ENCODE data around the gene RAPH1. TPM values are rescaled to one million over a fixed set of nuclear protein-coding genes. Genes with fewer than 3 reads are reported as not detected.
"Not testable (repeated sequence)": the region's sequence is repeated elsewhere in the genome, so short reads cannot be mapped to it uniquely, and the experiment has no call there.

The RAPH1 gene
- total RNA-seq, 1 experiment from 2014 or later: 7.0 TPM

GRCh38 chr2:203510256-203510940, 24.7 kb downstream of the RAPH1 start:
- Histone ChIP-seq H4K20me1 (ENCODE audit: low read length) (no peaks in the 10 kb centered on the region), H3K27me3 (ENCODE audit: low read length) (no peaks in the 10 kb centered on the region), H3K9ac (ENCODE audit: low read length) (no peak overlapping the region), H3K4me1 (ENCODE audit: insufficient read depth, low read length) (no peaks in the 10 kb centered on the region), H2AFZ (ENCODE audit: low read length) (no peak overlapping the region), H3K4me3 (ENCODE audit: low read length) (no peak overlapping the region), H3K27ac (ENCODE audit: low read length) (no peak overlapping the region), H3K9me2 (replicated peaks; ENCODE audit: low read length) (no peaks in the 10 kb centered on the region), H3K9me3 (ENCODE audit: low read length) (no peaks in the 10 kb centered on the region), H3K36me3 (ENCODE audit: low read depth, low read length) (no peaks in the 10 kb centered on the region), H3K4me2 (ENCODE audit: low read length) (no peak overlapping the region), H3F3A (ENCODE audit: low read length, unreplicated experiment) (no peaks in the 10 kb centered on the region), H3K79me2 (ENCODE audit: low read length) (peaks cover 21% of the 10 kb centered on the region)
- TF ChIP-seq EZH2phosphoT487 (IDR thresholded peaks at IDR 0.05; ENCODE audit: borderline replicate concordance, low read length) (no peak), CTCF (conservative IDR thresholded peaks at IDR 0.05; ENCODE audit: low read depth, low read length) (no peak), EZH2 (IDR thresholded peaks at IDR 0.05; ENCODE audit: low read length, unreplicated experiment) (no peak)
- ChIA-PET POLR2A (ENCODE audit: unreplicated experiment) (no interaction called here), CTCF (no interaction called here)
- BruUV-seq (replicated peaks): no TSS peak
- ATAC-seq (no peak), DNase-seq (no peak)
- intact Hi-C loops (cut with micrococcal nuclease): no loop called here

DNA sequence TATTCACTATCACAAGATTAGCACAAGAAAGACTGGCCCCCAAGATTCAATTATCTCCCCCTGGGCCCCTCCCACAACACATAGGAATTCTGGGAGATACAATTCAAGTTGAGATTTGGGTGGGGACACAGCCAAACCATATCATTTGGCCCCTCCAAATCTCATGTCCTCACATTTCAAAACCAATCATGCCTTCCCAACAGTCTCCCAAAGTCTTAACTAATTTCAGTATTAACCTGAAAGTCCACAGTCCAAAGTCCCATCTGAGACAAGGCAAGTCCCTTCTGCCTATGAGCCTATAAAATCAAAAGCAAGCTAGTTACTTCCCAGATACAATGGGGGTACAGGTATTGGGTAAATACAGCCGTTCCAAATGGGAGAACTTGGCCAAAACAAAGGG, 31.6 kb downstream of the RAPH1 start:
- CTCF ChIA-PET; H4K20me1 ChIP-seq (ENCODE audit: low read length); H3K4me3 ChIP-seq (ENCODE audit: low read length); H3K36me3 ChIP-seq (ENCODE audit: low read depth, low read length); H3F3A ChIP-seq (ENCODE audit: low read length, unreplicated experiment); ATAC-seq; BruUV-seq (replicated peaks); H3K9me2 ChIP-seq (replicated peaks; ENCODE audit: low read length); H3K27me3 ChIP-seq (ENCODE audit: low read length); H3K27ac ChIP-seq (ENCODE audit: low read length); POLR2A ChIA-PET (ENCODE audit: unreplicated experiment); H2AFZ ChIP-seq (ENCODE audit: low read length); intact Hi-C loops (cut with micrococcal nuclease); DNase-seq; H3K9me3 ChIP-seq (ENCODE audit: low read length); H3K9ac ChIP-seq (ENCODE audit: low read length); H3K4me1 ChIP-seq (ENCODE audit: insufficient read depth, low read length); H3K4me2 ChIP-seq (ENCODE audit: low read length): not testable (repeated sequence)
- H3K79me2 ChIP-seq (ENCODE audit: low read length): peaks cover 23% of the 10 kb centered on the region; the same call in 1 of the 2 replicates

DNA sequence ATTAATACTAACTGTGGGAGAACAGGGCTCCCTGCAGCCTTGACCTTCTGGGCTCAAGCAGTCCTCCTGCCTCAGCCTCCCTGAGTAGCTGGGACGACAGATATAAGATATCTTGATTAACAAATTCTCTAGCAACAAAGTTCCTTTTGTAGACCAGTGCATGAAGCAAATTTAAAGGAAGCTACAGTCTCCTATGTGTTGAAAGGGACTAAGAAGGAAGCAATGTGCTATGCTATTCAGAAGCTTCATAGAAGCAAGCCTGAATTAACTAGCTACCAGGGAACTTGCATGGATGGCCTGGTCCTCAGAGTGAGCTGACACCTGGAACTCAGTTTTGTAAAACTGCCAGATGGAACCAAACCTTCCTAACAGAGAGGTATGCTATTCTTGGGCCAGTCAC, 33.2 kb downstream of the RAPH1 start:
- Histone ChIP-seq H3K9me2 (replicated peaks; ENCODE audit: low read length) (no peaks in the 10 kb centered on the region), H3K4me1 (ENCODE audit: insufficient read depth, low read length) (no peaks in the 10 kb centered on the region; the same call in 1 of the 2 replicates), H3K9me3 (ENCODE audit: low read length) (no peaks in the 10 kb centered on the region), H3K79me2 (ENCODE audit: low read length) (peaks cover 20% of the 10 kb centered on the region; the same call in 1 of the 2 replicates), H3K36me3 (ENCODE audit: low read depth, low read length) (no peaks in the 10 kb centered on the region; the same call in 1 of the 2 replicates), H3K27me3 (ENCODE audit: low read length) (no peaks in the 10 kb centered on the region), H3K4me3 (ENCODE audit: low read length) (no peak overlapping the region), H3K9ac (ENCODE audit: low read length) (no peak overlapping the region), H3K27ac (ENCODE audit: low read length) (no peak overlapping the region), H4K20me1 (ENCODE audit: low read length) (no peaks in the 10 kb centered on the region), H3F3A (ENCODE audit: low read length, unreplicated experiment) (no peaks in the 10 kb centered on the region), H3K4me2 (ENCODE audit: low read length) (no peak overlapping the region), H2AFZ (ENCODE audit: low read length) (no peak overlapping the region)
- TF ChIP-seq CTCF (conservative IDR thresholded peaks at IDR 0.05; ENCODE audit: low read depth, low read length) (no peak), EZH2 (IDR thresholded peaks at IDR 0.05; ENCODE audit: low read length, unreplicated experiment) (no peak), EZH2phosphoT487 (IDR thresholded peaks at IDR 0.05; ENCODE audit: borderline replicate concordance, low read length) (no peak)
- CTCF ChIA-PET: no interaction called here
- POLR2A ChIA-PET (ENCODE audit: unreplicated experiment): no interaction called here
- ATAC-seq (no peak), DNase-seq (no peak)
- BruUV-seq (replicated peaks): no TSS peak
- intact Hi-C loops (cut with micrococcal nuclease): no loop called here
